Activated CD4-positive, alpha-beta memory T cell treated with anti-CD3 and anti-CD28 coated beads for 36 hours (primary cell): ENCODE results near the gene GNAI3. TPM values are rescaled to one million over a fixed set of nuclear protein-coding genes. Genes with fewer than 3 reads are reported as not detected.
"Not testable (repeated sequence)": the region's sequence is repeated elsewhere in the genome, so short reads cannot be mapped to it uniquely, and the experiment has no call there.

Experiments
- CTCF ChIA-PET: fragments of 350-600 bp; sonication (Branson Sonifier 250); formaldehyde crosslinking; loops from one replicate; lab custom pipeline; 2021; ENCODE audit warnings: antibody characterized with exemption, inconsistent platforms; lab: Charles Lee
- POLR2A ChIA-PET: fragments of 350-600 bp; sonication (Branson Sonifier 250); formaldehyde crosslinking; loops from one replicate; lab custom pipeline; 2021; ENCODE audit warnings: antibody characterized with exemption; lab: Charles Lee
- DNase-seq: peaks from one replicate; pipeline ENCODE4 v3.0.0-alpha.2; 2020
- H3K27ac Mint-ChIP-seq: one replicate; pipeline ENCODE4 v1.8.0; 2021; ENCODE audit warnings: mixed read lengths
- H3K27me3 Mint-ChIP-seq: one replicate; pipeline ENCODE4 v1.8.0; 2021; ENCODE audit warnings: mixed read lengths
- H3K36me3 Mint-ChIP-seq: one replicate; pipeline ENCODE4 v1.8.0; 2021; ENCODE audit warnings: mixed read lengths
- H3K4me1 Mint-ChIP-seq: one replicate; pipeline ENCODE4 v1.8.0; 2021; ENCODE audit warnings: low read depth, mixed read lengths
- H3K4me3 Mint-ChIP-seq: one replicate; pipeline ENCODE4 v1.8.0; 2021; ENCODE audit warnings: mild to moderate bottlenecking, mixed read lengths
- H3K9me3 Mint-ChIP-seq: one replicate; pipeline ENCODE4 v1.8.0; 2021; ENCODE audit warnings: mixed read lengths
- intact Hi-C: fragments of 100-400 bp; cut with micrococcal nuclease; formaldehyde crosslinking; loops from one replicate; pipeline ENCODE4 v1.15.1; 2023
- total RNA-seq, 2 experiments: library from RNA; stranded (reverse); gene quantifications; one replicate each; pipeline ENCODE4 v1.2.3, GENCODE V29; 2021

Gene GNAI3
- total RNA-seq, 2 experiments from 2014 or later: 9.2 to 9.9 TPM

GRCh38 chr1:109655615-109656519, 107.5 kb downstream of the GNAI3 start, which contains the start of gene GSTM4:
Gene GSTM4, plus strand, starts transcription at chr1:109656099. Its CDS starts 291 bp downstream, at chr1:109656390.
- H3K4me3 Mint-ChIP-seq: peak within 1 kb of the TSS; percentile 89
- intact Hi-C loops: no loop called here
- peak within 1 kb of the TSS; percentile 66 for H3K27ac Mint-ChIP-seq
- H3K9me3 Mint-ChIP-seq: no peaks in the 10 kb centered on the region
- peaks cover 10% of the 10 kb centered on the region for H3K27me3 Mint-ChIP-seq
- H3K36me3 Mint-ChIP-seq: no peaks in the 10 kb centered on the region
- H3K4me1 Mint-ChIP-seq: peaks cover 12% of the 10 kb centered on the region
- CTCF ChIA-PET: interaction anchor here (1.1 to 8.4 kb wide), 6 partner anchors 16 to 329 kb away, joined by 3 to 71 read pairs (median 4); partner anchors contain the start of gene AHCYL1
- DNase-seq: peak; percentile 80
- POLR2A ChIA-PET: interaction anchor here (0.6 to 1.7 kb wide), 2 partner anchors 36 to 329 kb away, joined by 4 read pairs; partner anchors contain the start of genes AHCYL1, AMPD2 and GNAT2

GRCh38 chr1:109657395-109657794, 109.0 kb downstream of the GNAI3 start:
- DNase-seq: no peak
- Mint-ChIP-seq H3K9me3 (no peaks in the 10 kb centered on the region), H3K27me3 (peaks cover 8% of the 10 kb centered on the region), H3K27ac (no peak overlapping the region), H3K4me1 (peaks cover 12% of the 10 kb centered on the region), H3K36me3 (no peaks in the 10 kb centered on the region), H3K4me3 (no peak overlapping the region)
- intact Hi-C loops: no loop called here
- ChIA-PET CTCF (interaction anchor here (1.0 to 8.4 kb wide), 2 partner anchors 18 to 125 kb away, joined by 3 to 71 read pairs; no protein-coding TSS in a partner anchor), POLR2A (no interaction called here)

- H3K27ac Mint-ChIP-seq: no peak overlapping the region
- intact Hi-C loops: no loop called here
- POLR2A ChIA-PET: no interaction called here
- peaks cover 7% of the 10 kb centered on the region for H3K27me3 Mint-ChIP-seq
- peaks cover 12% of the 10 kb centered on the region for H3K4me1 Mint-ChIP-seq
- CTCF ChIA-PET: interaction anchor here (0.7 to 8.4 kb wide), 5 partner anchors 9 to 327 kb away, joined by 3 to 71 read pairs (median 3); partner anchors contain the start of gene AHCYL1
- DNase-seq: no peak
- no peak overlapping the region for H3K4me3 Mint-ChIP-seq
- no peaks in the 10 kb centered on the region for H3K9me3 Mint-ChIP-seq
- H3K36me3 Mint-ChIP-seq: no peaks in the 10 kb centered on the region
Observed at GRCh38 chr1:109657970-109658369, 109.6 kb downstream of the GNAI3 start.

GRCh38 chr1:109658533-109659042, 110.2 kb downstream of the GNAI3 start:
- no peak overlapping the region for H3K4me3 Mint-ChIP-seq
- DNase-seq: no peak
- H3K36me3 Mint-ChIP-seq: no peaks in the 10 kb centered on the region
- intact Hi-C loops: no loop called here
- H3K4me1 Mint-ChIP-seq: peaks cover 12% of the 10 kb centered on the region
- H3K27ac Mint-ChIP-seq: no peak overlapping the region
- H3K9me3 Mint-ChIP-seq: no peaks in the 10 kb centered on the region
- POLR2A ChIA-PET: no interaction called here
- peaks cover 6% of the 10 kb centered on the region for H3K27me3 Mint-ChIP-seq
- CTCF ChIA-PET: interaction anchor here (0.7 to 8.4 kb wide), 4 partner anchors 8 to 326 kb away, joined by 3 to 71 read pairs (median 3); partner anchors contain the start of gene AHCYL1

- peaks cover 6% of the 10 kb centered on the region for H3K27me3 Mint-ChIP-seq
- H3K4me1 Mint-ChIP-seq: peaks cover 12% of the 10 kb centered on the region
- no peak overlapping the region for H3K27ac Mint-ChIP-seq
- intact Hi-C loops: no loop called here
- H3K9me3 Mint-ChIP-seq: no peaks in the 10 kb centered on the region
- POLR2A ChIA-PET: no interaction called here
- H3K36me3 Mint-ChIP-seq: no peaks in the 10 kb centered on the region
- no peak for DNase-seq
- CTCF ChIA-PET: interaction anchor here (1.0 to 8.4 kb wide), 2 partner anchors 19 to 118 kb away, joined by 4 to 71 read pairs; no protein-coding TSS in a partner anchor
- H3K4me3 Mint-ChIP-seq: no peak overlapping the region
Observed at GRCh38 chr1:109659145-109659544, 110.7 kb downstream of the GNAI3 start.

- intact Hi-C loops: no loop called here
- no peaks in the 10 kb centered on the region for H3K27me3 Mint-ChIP-seq
- H3K9me3 Mint-ChIP-seq: no peaks in the 10 kb centered on the region
- no peak overlapping the region for H3K27ac Mint-ChIP-seq
- no peak overlapping the region for H3K4me3 Mint-ChIP-seq
- no peak for DNase-seq
- POLR2A ChIA-PET: no interaction called here
- peaks cover 9% of the 10 kb centered on the region for H3K4me1 Mint-ChIP-seq
- no peaks in the 10 kb centered on the region for H3K36me3 Mint-ChIP-seq
- CTCF ChIA-PET: interaction anchor here (1.0 to 8.4 kb wide), 4 partner anchors 17 to 117 kb away, joined by 3 to 71 read pairs (median 4); no protein-coding TSS in a partner anchor
Observed at GRCh38 chr1:109659997-109660690, 111.7 kb downstream of the GNAI3 start.

- CTCF ChIA-PET: interaction anchor here (1.1 to 8.4 kb wide), 4 partner anchors 11 to 26 kb away, joined by 3 to 71 read pairs (median 4); no protein-coding TSS in a partner anchor
- H3K36me3 Mint-ChIP-seq, H3K9me3 Mint-ChIP-seq, H3K4me1 Mint-ChIP-seq, POLR2A ChIA-PET, H3K4me3 Mint-ChIP-seq, H3K27ac Mint-ChIP-seq, intact Hi-C loops, DNase-seq, H3K27me3 Mint-ChIP-seq: not testable (repeated sequence)
Observed at GRCh38 chr1:109660691-109661026, 112.2 kb downstream of the GNAI3 start.

GRCh38 chr1:109661391-109661790, 113.0 kb downstream of the GNAI3 start:
- Mint-ChIP-seq H3K4me1 (no peaks in the 10 kb centered on the region), H3K27ac (no peak overlapping the region), H3K4me3 (no peak overlapping the region), H3K36me3 (no peaks in the 10 kb centered on the region), H3K9me3 (no peaks in the 10 kb centered on the region), H3K27me3 (no peaks in the 10 kb centered on the region)
- intact Hi-C loops: no loop called here
- CTCF ChIA-PET: interaction anchor here (1.5 to 8.4 kb wide), 2 partner anchors 11 to 22 kb away, joined by 4 to 71 read pairs; no protein-coding TSS in a partner anchor
- DNase-seq: no peak
- POLR2A ChIA-PET: no interaction called here

GRCh38 chr1:109664671-109665070, 116.3 kb downstream of the GNAI3 start:
- POLR2A ChIA-PET: no interaction called here
- H3K27me3 Mint-ChIP-seq: no peaks in the 10 kb centered on the region
- DNase-seq: no peak
- intact Hi-C loops: no loop called here
- peaks cover 11% of the 10 kb centered on the region for H3K4me1 Mint-ChIP-seq
- H3K27ac Mint-ChIP-seq: no peak overlapping the region
- CTCF ChIA-PET: interaction anchor here (1.5 kb wide), 1 partner anchor 24 kb away, joined by 4 read pairs; no protein-coding TSS in a partner anchor
- no peaks in the 10 kb centered on the region for H3K36me3 Mint-ChIP-seq
- no peak overlapping the region for H3K4me3 Mint-ChIP-seq
- H3K9me3 Mint-ChIP-seq: no peaks in the 10 kb centered on the region

- Mint-ChIP-seq H3K27ac (no peak within 1 kb of the TSS), H3K36me3 (no peaks in the 10 kb centered on the region), H3K27me3 (no peaks in the 10 kb centered on the region), H3K4me3 (peak within 1 kb of the TSS; percentile 64), H3K4me1 (peaks cover 13% of the 10 kb centered on the region), H3K9me3 (no peaks in the 10 kb centered on the region)
- intact Hi-C loops: no loop called here
- DNase-seq: peak; percentile 89
- ChIA-PET POLR2A (no interaction called here), CTCF (interaction anchor here (0.6 kb wide), 1 partner anchor 28 kb away, joined by 3 read pairs; no protein-coding TSS in a partner anchor)
Observed at GRCh38 chr1:109667452-109668122, 119.2 kb downstream of the GNAI3 start, which contains the start of gene GSTM2. Gene GSTM2, plus strand, starts transcription at chr1:109668057. Its CDS starts 59 bp downstream, at chr1:109668116.
